ENCODE data around the gene ANO2. TPM values are rescaled to one million over a fixed set of nuclear protein-coding genes. Genes with fewer than 3 reads are reported as not detected.

The ANO2 gene
- total and polyA plus RNA-seq, 2 experiments from 2014 or later, result 2.3 to 4.6 TPM

DNA sequence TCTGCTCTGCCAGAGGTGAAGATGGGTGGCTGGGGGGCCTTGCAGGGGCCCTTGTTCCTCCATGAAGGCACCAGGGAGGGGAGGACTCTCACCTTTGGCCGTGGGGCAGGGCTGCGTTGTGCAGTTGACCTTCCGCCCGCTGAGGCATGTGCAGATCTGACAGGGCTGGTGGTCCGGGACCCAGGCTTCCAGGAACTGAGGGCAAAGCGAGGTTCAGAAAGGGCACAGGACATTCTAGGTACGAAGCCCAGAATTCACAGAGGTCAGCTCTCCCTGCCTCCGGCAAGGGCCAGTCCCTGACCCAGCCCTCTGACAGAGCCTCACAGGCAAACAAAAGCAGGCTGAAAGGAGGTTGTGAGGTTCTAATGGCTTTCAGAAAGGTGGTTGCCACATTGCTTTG is 40.4 kb upstream of the ANO2 start:
- Histone ChIP-seq H3K27me3 (ENCODE audit: insufficient read depth) (no peaks in the 10 kb centered on the region), H4K20me1 (replicated peaks; ENCODE audit: insufficient read depth) (0 out of 2 replicates have a peak, but pooled peaks cover 3% of the 10 kb centered on the region), H3K4me1 (ENCODE audit: insufficient read depth) (peaks cover 15% of the 10 kb centered on the region), H3F3A (replicated peaks; ENCODE audit: low read depth) (no peaks in the 10 kb centered on the region), H2AFZ (peak overlapping the region; percentile 78; the same call in 1 of the 2 replicates), H3K27ac (ENCODE audit: low read depth) (no peak overlapping the region), H3K79me2 (replicated peaks; ENCODE audit: insufficient read depth) (no peaks in the 10 kb centered on the region), H3K9me2 (ENCODE audit: insufficient read depth) (no peaks in the 10 kb centered on the region), H3K4me2 (no peak overlapping the region), H3K36me3 (ENCODE audit: insufficient read depth) (no peaks in the 10 kb centered on the region), H3K4me3 (no peak overlapping the region)
- Mint-ChIP-seq H3K36me3 (ENCODE audit: low read depth) (no peaks in the 10 kb centered on the region), H3K27me3 (ENCODE audit: insufficient read depth, low read depth, poor library complexity) (peaks cover 4% of the 10 kb centered on the region), H3K4me3 (no peak overlapping the region), H3K9me3 (no peaks in the 10 kb centered on the region), H3K27ac (no peak overlapping the region), H3K4me1 (peaks cover 28% of the 10 kb centered on the region)
- ATAC-seq (no peak), DNase-seq (ENCODE audit: low spot score) (no peak)
- TF ChIP-seq JUNB (IDR thresholded peaks at IDR 0.05; ENCODE audit: unreplicated experiment), result no peak
- no peak for TF ChIP-seq ZNF114 (CRISPR knock-in tag; IDR thresholded peaks at IDR 0.05)
- TF ChIP-seq, protein P1, sequence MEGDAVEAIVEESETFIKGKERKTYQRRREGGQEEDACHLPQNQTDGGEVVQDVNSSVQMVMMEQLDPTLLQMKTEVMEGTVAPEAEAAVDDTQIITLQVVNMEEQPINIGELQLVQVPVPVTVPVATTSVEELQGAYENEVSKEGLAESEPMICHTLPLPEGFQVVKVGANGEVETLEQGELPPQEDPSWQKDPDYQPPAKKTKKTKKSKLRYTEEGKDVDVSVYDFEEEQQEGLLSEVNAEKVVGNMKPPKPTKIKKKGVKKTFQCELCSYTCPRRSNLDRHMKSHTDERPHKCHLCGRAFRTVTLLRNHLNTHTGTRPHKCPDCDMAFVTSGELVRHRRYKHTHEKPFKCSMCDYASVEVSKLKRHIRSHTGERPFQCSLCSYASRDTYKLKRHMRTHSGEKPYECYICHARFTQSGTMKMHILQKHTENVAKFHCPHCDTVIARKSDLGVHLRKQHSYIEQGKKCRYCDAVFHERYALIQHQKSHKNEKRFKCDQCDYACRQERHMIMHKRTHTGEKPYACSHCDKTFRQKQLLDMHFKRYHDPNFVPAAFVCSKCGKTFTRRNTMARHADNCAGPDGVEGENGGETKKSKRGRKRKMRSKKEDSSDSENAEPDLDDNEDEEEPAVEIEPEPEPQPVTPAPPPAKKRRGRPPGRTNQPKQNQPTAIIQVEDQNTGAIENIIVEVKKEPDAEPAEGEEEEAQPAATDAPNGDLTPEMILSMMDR (conservative IDR thresholded peaks at IDR 0.05; ENCODE audit: low read depth in 2 of 2), result no peak
- no peak for TF ChIP-seq STAT1 (IDR thresholded peaks at IDR 0.05; ENCODE audit: unreplicated experiment)
- TF ChIP-seq NANOG (IDR thresholded peaks at IDR 0.05; ENCODE audit: borderline replicate concordance), result no peak
- TF ChIP-seq CREB1 (CRISPR knock-in tag; IDR thresholded peaks at IDR 0.05; ENCODE audit: low read depth), result no peak
- TF ChIP-seq POLR2AphosphoS5 (IDR thresholded peaks at IDR 0.05; ENCODE audit: low read depth), result no peak
- TF ChIP-seq EZH2phosphoT487 (IDR thresholded peaks at IDR 0.05; ENCODE audit: unreplicated experiment), result no peak

DNA sequence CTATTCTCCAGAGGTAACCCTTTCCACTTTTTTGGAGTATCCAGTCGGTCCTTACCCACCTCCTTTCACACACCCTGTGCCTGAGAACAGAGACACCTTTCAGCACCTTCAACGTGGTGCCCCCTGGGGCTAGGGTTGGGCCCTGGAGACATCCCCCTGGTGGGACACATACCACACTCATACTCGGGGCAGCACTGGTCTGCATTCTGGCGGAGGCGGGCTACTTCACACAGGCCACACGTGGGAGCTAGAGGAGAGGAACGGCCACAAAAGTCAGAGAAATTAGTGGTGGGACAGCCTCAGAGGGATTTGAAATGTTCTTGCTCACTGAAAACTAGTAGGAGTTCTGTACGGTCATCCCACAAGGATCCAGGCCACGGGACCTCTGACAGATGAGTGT is 39.8 kb upstream of the ANO2 start:
- Mint-ChIP-seq H3K4me3 (no peak overlapping the region), H3K27me3 (ENCODE audit: insufficient read depth, low read depth, poor library complexity) (peaks cover 4% of the 10 kb centered on the region), H3K36me3 (ENCODE audit: low read depth) (no peaks in the 10 kb centered on the region), H3K27ac (no peak overlapping the region), H3K9me3 (no peaks in the 10 kb centered on the region), H3K4me1 (peaks cover 27% of the 10 kb centered on the region)
- H3K27me3 ChIP-seq (ENCODE audit: insufficient read depth), result no peaks in the 10 kb centered on the region
- no peak for DNase-seq (ENCODE audit: low spot score)
- no peak overlapping the region for H2AFZ ChIP-seq
- H3K4me3 ChIP-seq, result no peak overlapping the region
- no peaks in the 10 kb centered on the region for H3K36me3 ChIP-seq (ENCODE audit: insufficient read depth)
- H4K20me1 ChIP-seq (replicated peaks; ENCODE audit: insufficient read depth), result 0 out of 2 replicates have a peak, but pooled peaks cover 3% of the 10 kb centered on the region
- TF ChIP-seq ZNF331 (CRISPR knock-in tag; IDR thresholded peaks at IDR 0.05; ENCODE audit: low read depth) (no peak), CREB1 (CRISPR knock-in tag; IDR thresholded peaks at IDR 0.05; ENCODE audit: low read depth) (no peak), ZNF114 (CRISPR knock-in tag; IDR thresholded peaks at IDR 0.05) (no peak), STAT1 (IDR thresholded peaks at IDR 0.05; ENCODE audit: unreplicated experiment) (no peak), EZH2phosphoT487 (IDR thresholded peaks at IDR 0.05; ENCODE audit: unreplicated experiment) (no peak), NANOG (IDR thresholded peaks at IDR 0.05; ENCODE audit: borderline replicate concordance) (no peak)
- TF ChIP-seq, protein P2, sequence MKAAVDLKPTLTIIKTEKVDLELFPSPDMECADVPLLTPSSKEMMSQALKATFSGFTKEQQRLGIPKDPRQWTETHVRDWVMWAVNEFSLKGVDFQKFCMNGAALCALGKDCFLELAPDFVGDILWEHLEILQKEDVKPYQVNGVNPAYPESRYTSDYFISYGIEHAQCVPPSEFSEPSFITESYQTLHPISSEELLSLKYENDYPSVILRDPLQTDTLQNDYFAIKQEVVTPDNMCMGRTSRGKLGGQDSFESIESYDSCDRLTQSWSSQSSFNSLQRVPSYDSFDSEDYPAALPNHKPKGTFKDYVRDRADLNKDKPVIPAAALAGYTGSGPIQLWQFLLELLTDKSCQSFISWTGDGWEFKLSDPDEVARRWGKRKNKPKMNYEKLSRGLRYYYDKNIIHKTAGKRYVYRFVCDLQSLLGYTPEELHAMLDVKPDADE (IDR thresholded peaks at IDR 0.05), result no peak
- TF ChIP-seq, protein P3, sequence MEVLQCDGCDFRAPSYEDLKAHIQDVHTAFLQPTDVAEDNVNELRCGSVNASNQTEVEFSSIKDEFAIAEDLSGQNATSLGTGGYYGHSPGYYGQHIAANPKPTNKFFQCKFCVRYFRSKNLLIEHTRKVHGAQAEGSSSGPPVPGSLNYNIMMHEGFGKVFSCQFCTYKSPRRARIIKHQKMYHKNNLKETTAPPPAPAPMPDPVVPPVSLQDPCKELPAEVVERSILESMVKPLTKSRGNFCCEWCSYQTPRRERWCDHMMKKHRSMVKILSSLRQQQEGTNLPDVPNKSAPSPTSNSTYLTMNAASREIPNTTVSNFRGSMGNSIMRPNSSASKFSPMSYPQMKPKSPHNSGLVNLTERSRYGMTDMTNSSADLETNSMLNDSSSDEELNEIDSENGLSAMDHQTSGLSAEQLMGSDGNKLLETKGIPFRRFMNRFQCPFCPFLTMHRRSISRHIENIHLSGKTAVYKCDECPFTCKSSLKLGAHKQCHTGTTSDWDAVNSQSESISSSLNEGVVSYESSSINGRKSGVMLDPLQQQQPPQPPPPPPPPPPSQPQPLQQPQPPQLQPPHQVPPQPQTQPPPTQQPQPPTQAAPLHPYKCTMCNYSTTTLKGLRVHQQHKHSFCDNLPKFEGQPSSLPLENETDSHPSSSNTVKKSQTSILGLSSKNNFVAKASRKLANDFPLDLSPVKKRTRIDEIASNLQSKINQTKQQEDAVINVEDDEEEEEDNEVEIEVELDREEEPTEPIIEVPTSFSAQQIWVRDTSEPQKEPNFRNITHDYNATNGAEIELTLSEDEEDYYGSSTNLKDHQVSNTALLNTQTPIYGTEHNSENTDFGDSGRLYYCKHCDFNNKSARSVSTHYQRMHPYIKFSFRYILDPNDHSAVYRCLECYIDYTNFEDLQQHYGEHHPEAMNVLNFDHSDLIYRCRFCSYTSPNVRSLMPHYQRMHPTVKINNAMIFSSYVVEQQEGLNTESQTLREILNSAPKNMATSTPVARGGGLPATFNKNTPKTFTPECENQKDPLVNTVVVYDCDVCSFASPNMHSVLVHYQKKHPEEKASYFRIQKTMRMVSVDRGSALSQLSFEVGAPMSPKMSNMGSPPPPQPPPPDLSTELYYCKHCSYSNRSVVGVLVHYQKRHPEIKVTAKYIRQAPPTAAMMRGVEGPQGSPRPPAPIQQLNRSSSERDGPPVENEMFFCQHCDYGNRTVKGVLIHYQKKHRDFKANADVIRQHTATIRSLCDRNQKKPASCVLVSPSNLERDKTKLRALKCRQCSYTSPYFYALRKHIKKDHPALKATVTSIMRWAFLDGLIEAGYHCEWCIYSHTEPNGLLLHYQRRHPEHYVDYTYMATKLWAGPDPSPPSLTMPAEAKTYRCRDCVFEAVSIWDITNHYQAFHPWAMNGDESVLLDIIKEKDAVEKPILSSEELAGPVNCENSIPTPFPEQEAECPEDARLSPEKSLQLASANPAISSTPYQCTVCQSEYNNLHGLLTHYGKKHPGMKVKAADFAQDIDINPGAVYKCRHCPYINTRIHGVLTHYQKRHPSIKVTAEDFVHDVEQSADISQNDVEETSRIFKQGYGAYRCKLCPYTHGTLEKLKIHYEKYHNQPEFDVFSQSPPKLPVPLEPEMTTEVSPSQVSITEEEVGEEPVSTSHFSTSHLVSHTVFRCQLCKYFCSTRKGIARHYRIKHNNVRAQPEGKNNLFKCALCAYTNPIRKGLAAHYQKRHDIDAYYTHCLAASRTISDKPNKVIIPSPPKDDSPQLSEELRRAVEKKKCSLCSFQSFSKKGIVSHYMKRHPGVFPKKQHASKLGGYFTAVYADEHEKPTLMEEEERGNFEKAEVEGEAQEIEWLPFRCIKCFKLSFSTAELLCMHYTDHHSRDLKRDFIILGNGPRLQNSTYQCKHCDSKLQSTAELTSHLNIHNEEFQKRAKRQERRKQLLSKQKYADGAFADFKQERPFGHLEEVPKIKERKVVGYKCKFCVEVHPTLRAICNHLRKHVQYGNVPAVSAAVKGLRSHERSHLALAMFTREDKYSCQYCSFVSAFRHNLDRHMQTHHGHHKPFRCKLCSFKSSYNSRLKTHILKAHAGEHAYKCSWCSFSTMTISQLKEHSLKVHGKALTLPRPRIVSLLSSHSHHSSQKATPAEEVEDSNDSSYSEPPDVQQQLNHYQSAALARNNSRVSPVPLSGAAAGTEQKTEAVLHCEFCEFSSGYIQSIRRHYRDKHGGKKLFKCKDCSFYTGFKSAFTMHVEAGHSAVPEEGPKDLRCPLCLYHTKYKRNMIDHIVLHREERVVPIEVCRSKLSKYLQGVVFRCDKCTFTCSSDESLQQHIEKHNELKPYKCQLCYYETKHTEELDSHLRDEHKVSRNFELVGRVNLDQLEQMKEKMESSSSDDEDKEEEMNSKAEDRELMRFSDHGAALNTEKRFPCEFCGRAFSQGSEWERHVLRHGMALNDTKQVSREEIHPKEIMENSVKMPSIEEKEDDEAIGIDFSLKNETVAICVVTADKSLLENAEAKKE (CRISPR knock-in tag; IDR thresholded peaks at IDR 0.05), result no peak
- H3K4me1 ChIP-seq (ENCODE audit: insufficient read depth), result peaks cover 15% of the 10 kb centered on the region
- no peak overlapping the region for H3K4me2 ChIP-seq
- no peaks in the 10 kb centered on the region for H3K9me2 ChIP-seq (ENCODE audit: insufficient read depth)
- no peak for ATAC-seq
- H3K27ac ChIP-seq (ENCODE audit: low read depth), result no peak overlapping the region
- no peaks in the 10 kb centered on the region for H3K79me2 ChIP-seq (replicated peaks; ENCODE audit: insufficient read depth)
- H3F3A ChIP-seq (replicated peaks; ENCODE audit: low read depth), result no peaks in the 10 kb centered on the region

Data from GM23338 (cell line).